GM12891 (cell line): Measurements from ENCODE around the gene FAM171A2.

Experiments
- POLR2A ChIP-seq: IDR thresholded peaks from 2 replicates; pipeline ENCODE4 v1.6.1; 2011; ENCODE audit warnings: low read depth, low read length, control low read depth
- POLR2AphosphoS5 ChIP-seq: IDR thresholded peaks from 2 replicates; pipeline ENCODE4 v1.6.1; 2011; ENCODE audit warnings: low read depth, low read length, control low read depth
- TAF1 ChIP-seq: IDR thresholded peaks from 2 replicates; pipeline ENCODE4 v1.6.1; 2011; ENCODE audit warnings: low read depth, low read length, control low read depth

DNA sequence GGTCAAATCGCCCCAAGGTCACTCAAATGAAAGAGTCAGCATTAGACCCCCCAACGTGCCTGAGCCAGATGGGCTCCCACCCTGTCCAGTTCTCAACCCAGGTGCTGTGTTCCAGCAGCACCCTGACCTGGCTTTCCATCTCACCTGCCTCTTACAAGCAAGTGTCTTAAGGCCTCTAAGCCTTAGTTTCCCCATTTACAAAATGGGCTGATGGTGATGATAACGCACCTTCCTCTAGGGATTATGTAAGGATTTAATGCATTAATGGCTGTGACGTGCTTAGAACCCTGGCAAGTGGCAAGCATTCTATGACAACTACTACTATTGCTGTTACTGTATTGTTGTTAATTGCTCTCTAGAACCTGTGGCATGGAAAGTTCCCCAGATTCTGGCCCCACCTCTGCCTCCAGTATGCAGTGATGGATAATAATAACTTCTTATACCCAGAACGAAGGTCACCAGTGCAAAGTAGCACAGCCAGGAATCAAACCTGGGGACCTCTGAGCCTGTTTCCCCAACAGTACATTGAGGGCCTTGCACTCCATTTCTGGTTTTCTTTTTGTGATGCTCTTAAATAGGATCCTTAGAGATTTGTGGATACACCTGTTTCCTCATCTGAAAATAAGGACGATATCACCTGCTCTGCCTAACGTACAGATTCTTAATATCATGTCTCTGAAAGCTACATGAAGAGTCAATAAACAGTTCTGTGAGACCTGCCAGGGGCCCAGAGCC is 35.8 kb downstream of the FAM171A2 start:
- TF ChIP-seq POLR2A: no peak
- TF ChIP-seq POLR2AphosphoS5: no peak
- TF ChIP-seq TAF1: no peak
